Endothelial cell (in vitro differentiated cells): Measurements from ENCODE around the gene ROMO1. TPM values are rescaled to one million over a fixed set of nuclear protein-coding genes. Genes with fewer than 3 reads are reported as not detected.

ENCODE experiments used
- DNase-seq: peaks from one replicate; pipeline ENCODE4 v3.0.0; 2021; ENCODE audit warnings: low spot score
- H3K27ac Mint-ChIP-seq: one replicate; pipeline ENCODE4 v1.8.0; 2021; ENCODE audit warnings: mixed read lengths, inconsistent platforms; ENCODE audit not compliant: unreplicated experiment
- H3K27me3 Mint-ChIP-seq: one replicate; pipeline ENCODE4 v1.8.0; 2021; ENCODE audit warnings: mild to moderate bottlenecking, moderate library complexity, mixed read lengths, inconsistent platforms; ENCODE audit not compliant: unreplicated experiment
- H3K36me3 Mint-ChIP-seq: one replicate; pipeline ENCODE4 v1.8.0; 2021; ENCODE audit warnings: mild to moderate bottlenecking, low read depth, mixed read lengths, inconsistent platforms; ENCODE audit not compliant: unreplicated experiment
- H3K4me1 Mint-ChIP-seq: one replicate; pipeline ENCODE4 v1.8.0; 2021; ENCODE audit warnings: mild to moderate bottlenecking, mixed read lengths, inconsistent platforms; ENCODE audit not compliant: unreplicated experiment
- H3K4me3 Mint-ChIP-seq: one replicate; pipeline ENCODE4 v1.8.0; 2021; ENCODE audit warnings: mild to moderate bottlenecking, mixed read lengths, inconsistent platforms; ENCODE audit not compliant: unreplicated experiment
- H3K9me3 Mint-ChIP-seq: one replicate; pipeline ENCODE4 v1.8.0; 2021; ENCODE audit warnings: mixed read lengths, inconsistent platforms; ENCODE audit not compliant: unreplicated experiment
- total RNA-seq: library from RNA; stranded (reverse); fragmentation: NEBNext Ultra II Directional; extraction: Animal tissue kit (Norgen Biotek cat#: 25700); gene quantifications from one replicate; pipeline ENCODE4 v1.2.1, GENCODE V29; 2021; ENCODE audit not compliant: unreplicated experiment
- TF ChIP-seq, protein P1 (sequence below): fragments of 200-600 bp; sonication (generic); IDR thresholded peaks from one replicate; pipeline ENCODE4 v1.5.0; 2021; ENCODE audit warnings: antibody characterized with exemption; ENCODE audit not compliant: unreplicated experiment

Gene ROMO1
- total RNA-seq, 1 donor from 2014 or later: 159 TPM

DNA sequence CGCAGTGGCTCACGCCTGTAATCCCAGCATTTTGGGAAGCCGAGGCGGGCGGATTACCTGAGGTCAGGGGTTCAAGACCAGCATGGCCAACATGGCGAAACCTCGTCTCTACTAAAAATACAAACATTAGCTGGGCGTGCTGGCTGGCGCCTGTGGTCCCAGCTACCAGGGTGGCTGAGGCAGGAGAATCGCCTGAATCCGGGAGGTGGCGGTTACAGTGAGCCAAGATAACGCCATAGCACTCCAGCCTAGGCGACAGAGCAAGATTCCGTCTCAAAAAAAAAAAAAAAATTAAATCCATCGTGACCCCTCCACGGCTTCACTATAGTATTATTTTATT lies 33.3 kb upstream of the ROMO1 start:
- Mint-ChIP-seq H3K4me3 (no peak overlapping the region), H3K36me3 (peaks cover 14% of the 10 kb centered on the region), H3K4me1 (peaks cover 29% of the 10 kb centered on the region), H3K27ac (no peak overlapping the region), H3K9me3 (no peaks in the 10 kb centered on the region), H3K27me3 (no peaks in the 10 kb centered on the region)
- TF ChIP-seq, protein P1, sequence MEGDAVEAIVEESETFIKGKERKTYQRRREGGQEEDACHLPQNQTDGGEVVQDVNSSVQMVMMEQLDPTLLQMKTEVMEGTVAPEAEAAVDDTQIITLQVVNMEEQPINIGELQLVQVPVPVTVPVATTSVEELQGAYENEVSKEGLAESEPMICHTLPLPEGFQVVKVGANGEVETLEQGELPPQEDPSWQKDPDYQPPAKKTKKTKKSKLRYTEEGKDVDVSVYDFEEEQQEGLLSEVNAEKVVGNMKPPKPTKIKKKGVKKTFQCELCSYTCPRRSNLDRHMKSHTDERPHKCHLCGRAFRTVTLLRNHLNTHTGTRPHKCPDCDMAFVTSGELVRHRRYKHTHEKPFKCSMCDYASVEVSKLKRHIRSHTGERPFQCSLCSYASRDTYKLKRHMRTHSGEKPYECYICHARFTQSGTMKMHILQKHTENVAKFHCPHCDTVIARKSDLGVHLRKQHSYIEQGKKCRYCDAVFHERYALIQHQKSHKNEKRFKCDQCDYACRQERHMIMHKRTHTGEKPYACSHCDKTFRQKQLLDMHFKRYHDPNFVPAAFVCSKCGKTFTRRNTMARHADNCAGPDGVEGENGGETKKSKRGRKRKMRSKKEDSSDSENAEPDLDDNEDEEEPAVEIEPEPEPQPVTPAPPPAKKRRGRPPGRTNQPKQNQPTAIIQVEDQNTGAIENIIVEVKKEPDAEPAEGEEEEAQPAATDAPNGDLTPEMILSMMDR: no peak
- DNase-seq: no peak

DNA sequence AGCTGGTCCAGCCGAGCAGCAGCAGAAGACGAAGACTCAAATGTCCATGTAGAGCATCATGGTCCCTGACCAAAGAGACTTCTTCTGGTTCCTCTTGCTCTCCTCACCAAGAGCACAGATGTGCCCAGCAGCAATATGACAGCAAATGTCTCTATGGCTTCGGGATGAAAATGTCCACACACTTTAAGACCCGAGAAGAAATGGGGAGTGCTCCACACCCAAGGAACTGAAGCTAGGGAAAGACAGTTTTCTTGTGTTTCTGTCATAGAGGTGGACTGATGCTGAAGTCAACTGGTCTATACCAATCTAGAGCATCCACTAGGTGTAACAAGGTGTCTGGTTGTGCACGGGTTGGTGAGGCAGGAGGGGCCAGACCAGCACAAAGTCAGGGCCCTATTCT lies 30.0 kb upstream of the ROMO1 start:
- no peak for DNase-seq
- Mint-ChIP-seq H3K27ac (no peak overlapping the region), H3K4me3 (no peak overlapping the region), H3K36me3 (peaks cover 20% of the 10 kb centered on the region), H3K9me3 (no peaks in the 10 kb centered on the region), H3K4me1 (peaks cover 3% of the 10 kb centered on the region), H3K27me3 (no peaks in the 10 kb centered on the region)
- TF ChIP-seq, protein P1: no peak

DNA sequence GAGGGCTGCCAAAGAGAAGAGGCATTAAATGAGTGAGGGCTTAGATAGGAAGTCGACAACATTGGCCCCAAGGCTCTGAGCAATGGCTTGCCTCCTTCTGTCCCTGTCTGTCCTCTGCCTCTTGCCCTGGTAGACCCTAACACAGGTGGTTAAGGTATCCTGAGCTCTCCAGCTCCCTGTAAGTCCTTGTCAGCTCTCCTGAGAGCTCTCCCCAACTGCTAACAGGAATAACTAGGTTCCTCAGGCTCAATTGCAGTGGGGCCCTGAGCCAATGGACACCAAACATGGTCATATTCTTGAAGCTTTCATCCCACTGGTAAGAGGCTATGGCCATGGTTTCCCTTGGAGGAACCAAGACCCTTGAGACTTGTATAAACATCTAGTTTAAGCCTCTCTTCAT lies 29.5 kb upstream of the ROMO1 start:
- Mint-ChIP-seq H3K27me3 (no peaks in the 10 kb centered on the region), H3K27ac (no peak overlapping the region)
- TF ChIP-seq, protein P1: no peak

DNA sequence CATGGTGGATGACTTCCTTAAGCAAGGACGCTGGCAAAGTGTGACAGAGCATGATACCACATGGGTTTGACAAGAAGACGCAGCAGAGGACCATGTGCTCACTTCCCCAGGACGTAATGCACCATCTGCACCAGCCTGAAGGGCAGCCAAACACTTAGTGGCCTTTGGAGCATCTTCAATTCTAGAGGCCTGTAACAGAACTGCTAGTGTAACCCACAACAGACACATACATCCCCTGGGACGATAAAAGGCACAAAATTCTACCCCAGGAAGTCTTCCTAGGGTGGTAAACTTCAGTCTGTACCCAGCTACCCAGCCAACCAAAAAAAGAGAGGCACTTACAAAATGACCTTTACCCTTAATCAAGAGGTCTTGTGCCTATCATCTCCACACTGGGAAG lies 25.3 kb upstream of the ROMO1 start:
- Mint-ChIP-seq H3K27me3 (peaks cover 2% of the 10 kb centered on the region), H3K9me3 (no peaks in the 10 kb centered on the region), H3K4me1 (no peaks in the 10 kb centered on the region), H3K36me3 (peaks cover 18% of the 10 kb centered on the region), H3K4me3 (no peak overlapping the region), H3K27ac (no peak overlapping the region)
- DNase-seq: no peak
- TF ChIP-seq, protein P1: no peak

More for the DNA sequence above, 29.5 kb upstream of the ROMO1 start:
- Mint-ChIP-seq H3K36me3 (peaks cover 20% of the 10 kb centered on the region), H3K9me3 (no peaks in the 10 kb centered on the region), H3K4me3 (no peak overlapping the region), H3K4me1 (peaks cover 3% of the 10 kb centered on the region)
- DNase-seq: no peak

DNA sequence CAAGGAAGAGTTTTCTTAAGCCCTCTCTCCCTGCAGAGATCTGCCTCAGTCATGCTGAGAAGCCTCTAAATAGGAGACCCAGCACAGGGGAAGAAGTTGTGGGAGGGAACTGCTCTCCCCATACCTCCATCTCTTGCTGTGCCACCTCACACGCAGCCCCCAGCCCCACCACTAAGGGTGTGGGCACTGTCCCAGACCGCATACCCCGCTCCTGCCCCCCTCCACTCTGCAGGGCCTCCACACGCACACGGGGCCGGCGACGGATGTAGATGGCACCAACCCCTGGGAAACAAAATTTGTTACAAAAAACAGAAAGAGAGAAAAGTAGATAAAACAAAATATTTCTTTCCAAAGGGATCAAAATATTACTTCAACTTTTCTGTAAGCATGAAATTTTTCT lies 24.3 kb upstream of the ROMO1 start:
- H3K27ac Mint-ChIP-seq: no peak overlapping the region
- no peaks in the 10 kb centered on the region for H3K4me1 Mint-ChIP-seq
- peaks cover 2% of the 10 kb centered on the region for H3K27me3 Mint-ChIP-seq
- no peaks in the 10 kb centered on the region for H3K9me3 Mint-ChIP-seq
- peaks cover 14% of the 10 kb centered on the region for H3K36me3 Mint-ChIP-seq
- TF ChIP-seq, protein P1: no peak
- DNase-seq: no peak
- no peak overlapping the region for H3K4me3 Mint-ChIP-seq
